HG03139 (cell line): ENCODE results near the gene CD33.
"Not testable (repeated sequence)": the region's sequence is repeated elsewhere in the genome, so short reads cannot be mapped to it uniquely, and the experiment has no call there.

ENCODE experiments used
- ATAC-seq: cut with Tn5 transposase; IDR thresholded peaks from one replicate; pipeline ENCODE4 v1.9.1; 2021; ENCODE audit not compliant: unreplicated experiment

The CD33 gene

DNA sequence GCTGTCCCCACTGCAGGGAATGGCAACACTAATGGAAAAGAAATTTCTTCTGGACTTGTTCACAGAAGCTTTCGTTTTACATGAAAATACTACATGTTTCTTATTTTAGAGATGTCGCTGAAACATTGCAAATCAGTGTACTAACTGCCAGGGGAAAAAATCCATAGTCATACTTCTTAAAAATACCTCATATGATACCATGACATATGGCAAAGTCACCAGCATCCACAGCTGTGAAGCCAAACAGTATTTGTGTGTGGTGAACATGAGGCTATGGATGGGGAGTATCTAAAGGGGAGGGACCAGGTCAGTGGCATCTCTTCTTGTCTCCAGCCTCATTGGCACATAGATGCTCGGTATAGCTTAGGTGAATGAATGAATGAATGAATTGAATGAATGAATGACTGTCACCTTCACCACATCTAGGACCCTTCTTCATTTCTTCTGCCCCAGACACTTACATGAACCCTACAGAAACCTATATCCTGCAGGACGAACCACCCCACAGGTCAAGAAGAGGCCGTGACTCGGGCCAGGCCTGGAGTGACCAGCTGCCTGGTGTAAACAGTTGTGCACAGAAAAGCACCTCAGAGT lies 14.6 kb upstream of the CD33 start:
- ATAC-seq: no peak

DNA sequence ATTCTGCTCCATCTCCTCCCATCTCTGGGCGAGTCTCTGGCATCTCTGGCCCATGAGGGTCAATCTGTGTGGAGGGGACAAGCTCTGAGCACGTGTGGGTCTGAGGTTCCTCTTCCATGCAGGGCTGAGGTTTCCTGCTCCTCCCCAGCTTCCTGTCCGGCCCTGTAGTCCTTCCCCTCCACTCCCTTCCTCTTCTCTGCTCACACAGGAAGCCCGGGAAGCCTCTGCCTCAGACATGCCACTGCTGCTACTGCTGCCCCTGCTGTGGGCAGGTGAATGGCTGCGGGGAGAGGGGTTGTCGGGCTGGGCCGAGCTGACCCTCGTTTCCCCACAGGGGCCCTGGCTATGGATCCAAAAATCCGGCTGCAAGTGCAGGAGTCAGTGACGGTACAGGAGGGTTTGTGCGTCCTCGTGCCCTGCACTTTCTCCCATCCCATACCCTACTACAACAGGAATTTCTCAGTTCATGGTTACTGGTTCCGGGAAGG lies 14.0 kb upstream of the CD33 start:
- not testable (repeated sequence) for ATAC-seq

DNA sequence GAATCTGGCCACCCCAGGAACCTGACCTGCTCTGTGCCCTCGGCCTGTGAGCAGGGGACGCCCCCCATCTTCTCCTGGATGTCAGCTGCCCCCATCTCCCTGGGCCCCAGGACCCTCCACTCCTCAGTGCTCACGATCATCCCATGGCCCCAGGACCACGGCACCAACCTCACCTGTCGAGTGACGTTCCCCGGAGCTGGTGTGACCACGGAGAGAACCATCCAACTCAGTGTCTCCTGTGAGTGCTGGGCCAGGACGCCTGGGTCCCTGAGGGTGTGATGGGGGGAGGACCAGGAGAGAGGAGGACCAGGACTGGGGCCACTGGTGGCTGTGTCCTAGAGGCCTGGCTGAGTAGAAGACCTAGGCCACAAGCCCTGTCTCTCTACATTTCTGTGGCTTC lies 13.0 kb upstream of the CD33 start:
- no peak for ATAC-seq

DNA sequence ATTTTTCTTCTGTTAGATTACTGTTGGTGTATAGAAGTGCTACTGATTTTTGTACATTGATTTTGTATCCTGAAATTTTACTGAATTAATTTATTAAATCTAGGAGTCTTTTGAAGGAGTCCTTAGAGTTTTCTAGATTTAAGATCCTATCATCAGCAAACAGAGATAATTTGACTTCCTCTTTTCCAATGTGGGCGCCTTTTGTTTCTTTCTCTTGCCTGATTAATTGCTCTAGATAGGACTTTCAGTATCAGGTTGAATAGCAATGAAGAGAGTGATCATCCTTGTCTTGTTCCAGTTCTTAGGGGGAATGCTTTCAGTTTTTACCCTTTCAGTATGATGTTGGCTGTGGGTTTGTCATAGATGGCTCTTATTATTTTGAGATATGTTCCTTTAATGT lies 5.6 kb upstream of the CD33 start:
- ATAC-seq: no peak

DNA sequence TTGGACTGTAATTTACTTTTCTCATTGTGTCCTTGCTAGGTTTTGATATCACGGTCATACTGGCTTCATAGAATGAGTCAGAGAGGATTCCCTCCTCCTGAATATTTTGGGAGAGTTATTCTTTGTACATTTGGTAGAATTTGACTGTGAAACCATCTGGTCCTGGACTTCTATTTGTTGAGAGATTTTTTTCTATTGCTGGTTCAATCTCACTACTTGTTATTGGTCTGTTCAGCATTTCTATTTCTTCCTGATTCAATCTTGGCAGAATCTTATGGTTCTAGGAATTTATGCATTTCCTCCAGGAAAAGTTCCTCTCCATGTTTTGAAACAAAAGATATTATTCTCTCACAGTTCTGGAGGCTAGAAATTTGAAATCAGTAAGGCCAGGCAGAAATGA lies 4.9 kb upstream of the CD33 start:
- no peak for ATAC-seq

DNA sequence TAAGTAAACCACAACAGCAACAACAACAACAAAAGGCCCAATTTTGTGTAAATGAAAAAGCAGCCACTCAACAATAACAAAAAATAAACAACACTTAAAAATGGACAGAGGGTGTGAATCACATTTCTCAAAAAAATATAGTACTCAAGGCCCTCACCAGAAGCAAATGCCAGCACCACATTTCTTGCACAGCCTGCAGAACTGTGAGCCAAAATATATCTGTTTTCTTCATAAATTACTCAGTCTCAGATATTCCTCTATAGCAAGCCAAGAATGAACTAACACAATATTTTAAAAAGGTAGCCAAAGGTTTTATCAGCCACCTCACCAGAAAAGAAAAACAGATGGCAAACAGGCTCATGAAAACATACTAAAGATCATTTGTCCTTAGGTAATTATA lies 3.9 kb upstream of the CD33 start:
- ATAC-seq: no peak

DNA sequence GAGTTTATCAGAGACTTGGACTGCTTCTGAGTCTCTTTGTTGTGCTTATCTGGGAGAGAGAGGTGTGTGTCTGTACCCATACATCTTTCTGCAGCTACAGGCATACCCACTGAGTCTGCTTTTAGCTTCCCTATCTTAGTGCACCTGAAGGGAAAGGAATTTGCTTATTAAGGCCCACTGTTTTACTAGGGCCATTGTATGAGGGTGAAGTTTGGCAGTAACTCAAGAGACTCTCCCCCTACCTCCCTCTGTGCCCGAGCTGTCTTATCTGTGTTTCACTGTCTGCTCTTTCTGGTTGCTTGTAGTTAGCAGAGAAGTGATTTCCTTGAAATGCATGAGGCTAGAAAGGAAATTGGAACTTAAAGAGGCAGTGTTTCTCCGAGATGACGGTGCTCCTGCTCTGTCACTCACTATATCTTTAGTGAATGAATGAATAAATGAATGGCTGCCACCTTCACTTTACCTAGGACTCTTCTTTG lies 678 bp upstream of the CD33 start:
- no peak for ATAC-seq

DNA sequence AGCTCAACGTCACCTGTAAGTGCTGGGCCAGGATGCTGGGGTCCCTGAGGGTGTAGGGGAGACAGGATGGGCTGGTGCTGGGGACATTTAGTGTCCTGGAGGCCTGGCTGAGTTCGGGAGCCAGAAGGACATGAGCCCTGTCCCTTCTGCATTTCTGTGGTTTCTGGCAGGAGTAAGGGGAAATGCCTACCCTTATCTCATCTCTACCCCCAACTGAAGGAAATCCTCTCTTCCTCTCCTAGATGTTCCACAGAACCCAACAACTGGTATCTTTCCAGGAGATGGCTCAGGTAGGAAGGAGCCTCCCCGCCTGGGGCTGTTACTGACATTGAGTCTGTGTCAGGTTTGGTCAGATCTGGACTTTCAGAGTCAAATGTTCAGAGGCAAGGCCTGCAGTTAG lies 1.2 kb downstream of the CD33 start:
- no peak for ATAC-seq

DNA sequence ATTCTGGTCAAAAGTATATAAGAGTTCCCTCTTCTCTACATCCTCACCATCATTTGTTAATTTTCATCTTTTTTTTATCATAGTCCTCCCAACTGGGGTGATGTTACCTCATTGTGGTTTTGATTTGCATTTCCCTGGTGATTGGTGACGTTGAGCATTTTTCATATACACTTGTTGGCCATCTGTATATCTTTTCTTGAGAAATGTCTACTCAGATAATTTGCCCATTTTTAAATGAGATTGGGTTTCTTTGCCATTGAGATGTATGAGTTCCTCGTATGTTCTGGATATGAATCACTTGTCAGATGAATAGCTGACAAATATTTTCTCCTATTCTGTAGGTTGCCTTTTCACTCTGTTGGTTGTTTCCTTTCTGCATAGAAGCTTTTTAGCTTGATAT lies 2.4 kb downstream of the CD33 start:
- ATAC-seq: no peak

DNA sequence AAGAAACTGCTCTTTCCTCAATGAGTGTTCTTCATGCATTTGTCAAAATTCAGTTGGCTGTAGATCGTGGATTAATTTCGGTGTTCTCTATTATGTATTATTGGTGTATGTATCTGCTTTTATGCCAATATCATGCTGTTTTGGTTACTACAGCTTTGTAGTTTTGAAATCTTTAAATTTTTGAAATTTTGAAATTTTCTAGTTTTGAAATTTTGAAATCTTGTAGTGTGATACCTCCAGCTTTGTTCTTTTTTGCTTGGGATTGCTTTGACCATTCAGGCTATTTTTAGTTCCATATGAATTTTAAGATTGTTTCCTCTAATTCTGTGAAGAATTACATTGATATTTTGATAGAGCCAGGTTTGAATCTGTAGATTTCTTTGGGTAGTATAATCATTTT lies 3.1 kb downstream of the CD33 start:
- no peak for ATAC-seq

DNA sequence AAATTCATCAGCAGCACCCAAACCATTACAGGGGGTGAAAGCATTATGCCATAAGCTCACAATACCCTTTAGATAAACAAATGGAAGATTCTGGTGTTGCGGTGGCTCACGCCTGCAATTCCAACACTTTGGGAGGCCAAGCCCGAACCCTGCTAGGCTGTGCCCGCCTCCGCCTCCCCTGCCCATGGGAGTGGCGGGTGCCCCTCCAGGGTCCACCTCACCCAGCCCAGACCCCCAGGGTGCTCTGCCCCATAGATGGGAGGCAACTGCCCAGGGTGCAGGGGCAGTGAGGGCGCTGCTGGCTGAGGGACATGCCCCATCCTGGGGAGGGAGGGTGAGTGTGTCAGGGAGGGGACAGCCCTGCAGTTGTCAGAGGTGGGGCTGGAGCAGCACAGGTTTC lies 16.0 kb downstream of the CD33 start:
- ATAC-seq: no peak

DNA sequence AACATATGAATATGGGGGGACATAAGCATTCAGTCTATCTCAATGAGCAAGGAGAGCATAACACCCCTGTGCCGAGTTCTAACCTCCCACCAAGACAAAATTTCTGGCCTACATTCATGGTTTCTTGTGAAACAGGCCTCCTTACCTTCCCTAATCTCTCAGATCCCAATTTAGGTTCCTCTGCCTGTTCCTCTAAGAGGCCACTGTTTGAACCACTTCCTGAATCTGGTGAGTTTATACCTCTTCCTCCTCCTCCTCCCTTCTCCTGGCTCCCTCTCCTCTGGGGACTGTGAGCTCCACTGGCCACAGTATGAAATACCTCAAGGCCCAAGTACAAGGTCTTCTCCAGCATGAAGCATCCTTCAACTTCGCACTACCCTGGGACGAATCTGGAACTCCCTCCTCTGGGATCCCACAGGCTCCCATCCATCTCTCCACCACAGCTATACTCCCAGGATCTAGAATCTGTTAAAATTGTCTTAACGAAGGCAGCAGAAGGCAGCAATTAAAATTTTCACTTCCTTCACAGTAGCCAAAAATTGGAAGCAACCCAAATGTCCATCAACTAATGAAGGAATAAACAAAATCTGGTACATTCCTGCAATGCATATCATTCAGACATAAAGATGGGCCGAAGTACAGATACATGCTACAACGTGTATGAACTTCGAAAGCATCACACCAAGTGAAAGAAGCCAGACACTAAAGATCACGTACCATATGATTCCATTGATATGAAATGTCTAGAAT lies 18.2 kb downstream of the CD33 start:
- ATAC-seq: no peak

DNA sequence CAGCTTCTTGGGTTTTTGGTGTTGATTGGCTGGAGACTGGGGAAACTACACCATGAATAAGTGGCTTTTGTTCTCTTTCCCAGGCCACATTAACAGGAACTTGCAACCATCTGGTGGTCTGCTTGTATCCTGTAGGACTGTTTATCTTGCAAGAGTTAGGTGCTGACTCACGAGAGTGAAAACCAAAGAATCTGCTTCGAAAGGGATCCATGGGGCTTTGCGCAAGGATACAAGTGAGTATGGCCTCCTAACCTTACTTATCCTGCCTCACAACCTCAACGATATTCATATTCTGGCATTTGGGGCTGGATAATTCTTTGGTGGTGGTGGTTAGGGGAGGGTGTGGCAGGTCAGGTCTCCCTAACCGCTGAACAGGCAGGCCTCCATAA lies 21.3 kb downstream of the CD33 start:
- no peak for ATAC-seq

DNA sequence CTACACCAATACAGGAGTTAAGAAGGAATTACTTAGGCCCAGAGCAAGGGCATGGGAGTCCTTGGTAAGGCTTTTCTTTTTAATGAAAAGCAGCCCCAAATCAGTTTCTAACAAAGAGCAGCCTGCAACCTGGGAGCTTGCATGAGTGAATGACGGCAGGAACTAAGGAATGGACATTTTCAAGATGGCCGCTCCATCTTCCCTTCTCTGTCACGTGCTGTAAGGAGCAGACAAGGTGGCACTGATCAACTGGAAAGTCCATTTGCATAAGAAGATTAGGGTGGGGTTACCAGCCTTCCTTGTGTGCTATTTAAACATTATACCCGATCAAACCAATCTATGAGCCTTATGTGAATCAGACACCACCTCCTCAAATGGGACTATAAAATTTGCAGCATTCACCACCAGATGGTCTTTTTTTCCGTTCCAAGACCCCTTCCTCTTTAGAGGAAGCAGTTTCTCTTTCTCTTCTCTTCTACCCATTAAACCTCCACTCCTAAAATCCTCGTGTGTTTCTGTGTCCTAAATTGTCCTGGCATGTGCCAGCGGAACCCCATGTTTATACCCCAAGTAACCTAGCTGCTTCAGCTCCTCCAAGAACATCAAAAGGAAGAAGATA lies 23.2 kb downstream of the CD33 start:
- ATAC-seq: no peak

DNA sequence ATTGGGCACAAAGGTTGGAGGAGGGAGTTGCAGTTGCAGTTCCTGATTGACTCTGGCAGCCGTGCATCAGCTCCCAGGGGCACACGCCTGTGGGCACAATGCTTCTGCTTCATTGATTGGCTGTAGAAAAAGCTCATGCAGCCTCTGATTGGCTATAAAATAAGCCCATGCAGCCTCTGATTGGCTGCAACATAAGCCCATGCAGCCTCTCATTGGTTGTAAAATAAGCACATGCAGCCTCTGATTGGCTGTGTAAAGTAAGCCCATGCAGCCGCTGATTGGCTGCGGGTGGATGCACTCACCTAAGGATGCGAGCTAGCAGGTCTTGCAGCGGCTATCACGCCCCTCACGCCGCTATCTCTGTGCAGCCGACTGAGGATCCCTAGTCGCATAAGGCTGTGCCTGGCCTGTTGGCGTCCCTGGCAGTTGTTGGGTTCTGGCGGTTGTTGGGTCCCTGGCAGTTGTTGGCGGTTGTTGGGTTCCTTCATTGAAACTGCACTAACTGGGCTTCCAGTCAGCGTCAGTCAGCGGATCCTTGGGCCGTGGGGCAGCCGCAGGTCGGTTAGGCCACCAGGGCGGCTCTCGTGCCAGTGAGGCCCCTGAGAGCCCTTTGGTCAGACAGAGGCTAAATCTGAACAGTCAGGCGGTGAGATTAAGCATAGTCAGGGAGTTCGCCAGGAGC lies 26.0 kb downstream of the CD33 start, which contains the start of gene SIGLECL1:
TSS of gene SIGLECL1 (plus strand) at position 295 of the 682 bp plus-strand sequence. CDS start 12,993 bp downstream, outside the sequence.
- ATAC-seq: no peak

DNA sequence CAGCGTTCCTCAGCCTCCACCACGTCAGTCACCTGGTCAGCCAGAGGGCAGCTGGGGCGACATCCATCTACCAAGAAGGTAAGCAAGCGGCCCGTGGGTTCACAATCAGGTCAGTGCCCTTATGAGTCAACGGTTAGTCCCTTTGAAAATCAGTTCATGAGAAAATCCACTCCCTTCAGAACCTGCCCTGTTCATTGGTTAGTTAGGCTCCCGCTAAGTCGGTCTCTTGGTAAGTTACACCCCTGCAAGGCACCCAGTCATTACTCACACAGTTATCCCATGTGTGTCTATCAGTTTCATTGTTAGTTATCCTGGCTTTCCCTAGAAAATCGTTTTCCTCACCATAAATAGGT lies 26.6 kb downstream of the CD33 start:
- no peak for ATAC-seq

DNA sequence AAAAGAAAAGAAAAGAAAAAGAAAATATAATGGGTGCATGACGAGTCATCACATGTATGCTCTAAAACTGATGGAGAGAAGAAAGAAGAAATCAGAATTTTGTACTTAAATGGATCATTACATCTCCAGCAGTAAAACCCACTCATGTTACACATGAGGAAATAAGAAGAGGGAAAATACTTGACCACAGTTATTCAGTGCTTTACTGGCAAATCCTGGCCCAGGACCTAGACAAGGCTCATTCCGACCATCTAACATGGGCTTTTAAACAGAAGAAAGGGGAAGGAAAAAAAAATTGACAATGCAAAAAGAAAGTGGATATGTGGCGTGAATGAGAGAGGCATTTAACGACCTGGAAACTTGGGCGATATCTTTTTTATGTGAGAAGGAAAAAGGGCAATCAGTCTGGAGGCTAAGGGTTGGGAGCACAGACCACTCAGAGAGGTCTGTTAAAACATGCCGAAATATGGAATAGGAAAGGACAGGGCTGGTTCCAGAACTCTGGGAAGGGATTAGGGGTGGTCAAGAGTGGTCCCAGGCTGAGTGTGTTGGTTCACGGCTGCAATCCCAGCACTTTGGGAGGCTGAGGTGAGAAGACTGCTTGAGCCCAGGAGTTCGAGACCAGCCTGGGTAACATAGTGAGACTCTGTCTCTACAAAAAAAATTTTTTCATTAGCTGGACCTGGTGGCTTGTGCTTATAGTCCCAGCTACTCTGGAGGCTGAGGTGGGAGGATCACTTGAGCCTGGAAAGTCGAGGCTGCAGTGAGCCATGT lies 27.6 kb downstream of the CD33 start:
- ATAC-seq: no peak

DNA sequence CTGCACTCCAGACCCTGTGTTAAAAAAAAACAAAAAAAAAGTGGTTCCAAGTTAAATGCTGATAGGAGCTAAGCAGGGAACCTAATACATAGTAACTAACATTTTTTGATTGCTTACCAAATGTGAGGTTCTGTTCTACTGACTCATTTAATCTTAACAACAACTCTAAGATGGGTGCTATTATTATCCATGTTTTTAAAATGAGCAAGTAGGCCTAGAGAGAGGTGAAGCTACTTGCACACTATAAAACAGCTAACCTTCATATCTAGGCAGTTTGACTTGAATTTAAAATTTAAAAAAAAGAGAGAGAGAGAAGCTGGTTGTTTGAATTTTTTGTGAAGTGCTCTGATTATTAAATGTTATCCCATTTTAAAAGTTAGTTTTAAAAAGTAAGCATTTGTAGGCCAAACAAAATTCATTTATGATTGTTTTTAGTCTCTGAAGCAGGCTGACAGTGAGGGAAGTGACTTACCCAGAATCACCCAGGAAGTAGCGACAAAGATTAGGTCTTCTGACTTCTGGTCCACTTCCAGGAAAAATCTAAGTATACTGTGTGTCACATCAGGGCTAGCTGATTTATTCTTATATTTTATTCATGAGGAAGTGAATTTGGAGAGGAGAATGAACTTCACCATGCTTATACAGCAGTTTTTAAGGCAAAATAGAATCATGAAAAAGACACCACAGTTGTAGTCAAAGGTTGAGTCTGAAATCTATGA lies 28.4 kb downstream of the CD33 start:
- no peak for ATAC-seq

DNA sequence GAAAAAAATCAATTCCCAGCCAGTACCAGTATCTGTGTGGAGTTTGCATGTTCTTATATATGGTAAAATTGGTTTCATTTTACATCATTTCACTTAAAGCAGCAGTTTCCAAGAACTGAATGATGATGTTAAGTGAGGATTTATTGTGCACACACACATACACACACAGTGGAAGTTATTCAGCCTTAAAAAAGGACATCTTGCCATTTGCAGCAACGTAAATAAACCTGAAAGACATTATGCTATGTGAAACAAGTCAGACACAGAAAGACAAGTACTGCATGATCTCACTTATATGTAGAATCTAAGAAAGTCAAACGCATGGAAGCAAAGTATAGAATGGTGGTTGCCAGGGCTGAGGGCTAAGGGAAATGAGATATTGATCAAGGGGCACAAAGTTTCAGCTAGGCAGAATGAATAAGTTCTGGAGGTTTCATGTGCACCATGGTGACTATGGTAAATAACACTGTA lies 31.3 kb downstream of the CD33 start:
- no peak for ATAC-seq

DNA sequence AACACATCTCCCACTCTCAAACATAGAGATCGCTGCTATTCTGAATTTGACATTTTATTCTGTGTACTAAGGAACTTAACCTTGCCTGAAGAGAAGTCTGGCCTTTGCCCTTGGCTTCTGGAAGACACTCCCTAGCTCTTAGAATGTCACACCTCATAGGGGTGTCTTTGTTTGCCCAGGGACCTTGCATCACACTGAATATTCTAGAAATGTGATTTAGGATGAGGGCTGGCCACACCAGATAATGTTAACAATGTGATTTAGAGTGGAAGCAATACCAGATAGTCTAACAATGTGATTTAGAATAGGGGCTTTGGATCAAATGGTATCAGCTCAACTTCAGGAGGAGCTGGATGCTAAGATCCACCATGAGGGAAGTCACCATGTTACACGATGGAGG lies 32.6 kb downstream of the CD33 start:
- no peak for ATAC-seq
